ENCODE results near the gene CPLANE1. TPM values are rescaled to one million over a fixed set of nuclear protein-coding genes. Genes with fewer than 3 reads are reported as not detected.
"Not testable (repeated sequence)": the region's sequence is repeated elsewhere in the genome, so short reads cannot be mapped to it uniquely, and the experiment has no call there.

CPLANE1 gene
- total RNA-seq, 2 experiments from 2014 or later = 5.8 TPM

DNA sequence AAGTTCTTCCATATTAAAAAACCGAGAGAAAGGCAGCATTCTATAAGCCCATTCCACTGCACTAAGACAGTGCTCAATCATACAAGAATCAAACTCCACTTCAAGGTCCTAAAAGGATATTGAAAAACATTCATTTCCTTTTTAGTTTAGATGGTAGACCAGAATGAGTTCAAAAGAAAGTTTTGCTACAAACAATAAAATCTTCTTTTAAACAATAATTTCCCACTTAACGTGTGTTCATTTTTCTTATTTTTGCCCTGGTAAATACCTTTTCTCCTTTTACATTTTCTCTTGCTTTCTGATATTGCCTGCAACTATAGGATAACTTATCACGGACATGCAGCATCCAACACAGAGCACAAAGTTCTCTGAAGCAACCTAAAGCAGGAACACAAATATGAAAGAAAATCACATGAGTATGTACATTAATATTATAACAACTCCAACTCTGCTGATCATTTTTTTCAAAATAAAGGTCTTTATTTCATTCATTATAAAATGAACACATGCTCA, 61.7 kb downstream of the CPLANE1 start:
- no peaks in the 10 kb centered on the region for H3K27me3 Mint-ChIP-seq
- DNase-seq = no peak

DNA sequence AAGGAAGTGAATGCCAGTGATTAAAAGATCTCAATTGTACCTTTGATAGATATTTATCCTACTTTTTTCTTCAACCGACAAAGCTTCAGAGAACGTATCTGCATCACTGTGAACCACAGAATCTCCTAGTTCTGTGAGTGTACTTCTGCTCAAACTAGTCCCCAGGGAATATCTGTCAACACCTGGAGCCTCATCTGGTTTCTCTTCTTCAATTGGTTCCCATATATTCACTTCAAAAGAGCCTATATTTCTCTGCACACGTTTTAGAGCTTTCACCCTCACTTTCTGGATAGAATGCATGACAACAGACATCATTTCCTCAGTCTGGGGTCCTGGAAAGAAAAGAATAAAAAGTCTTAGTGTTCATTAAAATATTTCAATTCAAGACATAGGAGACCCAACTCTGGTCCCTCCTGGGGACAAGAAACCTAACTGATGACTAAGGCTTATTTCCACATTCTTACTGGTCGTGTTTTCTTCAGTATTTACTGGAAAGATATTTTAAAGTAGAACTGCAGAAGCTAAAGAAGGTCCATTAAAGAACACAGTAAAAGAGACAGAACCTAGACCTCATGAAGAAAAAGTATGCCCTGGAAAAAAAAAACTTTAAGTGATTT, 64.3 kb downstream of the CPLANE1 start:
- H3K27me3 Mint-ChIP-seq = no peaks in the 10 kb centered on the region
- H3K4me3 Mint-ChIP-seq = no peak overlapping the region
- DNase-seq = no peak
- peaks cover 14% of the 10 kb centered on the region for H3K4me1 Mint-ChIP-seq
- H3K9me3 Mint-ChIP-seq = no peaks in the 10 kb centered on the region
- no peak overlapping the region for H3K27ac Mint-ChIP-seq
- H3K36me3 Mint-ChIP-seq = peaks cover 8% of the 10 kb centered on the region

More for the DNA sequence above, 61.7 kb downstream of the CPLANE1 start:
- Mint-ChIP-seq H3K9me3 (no peaks in the 10 kb centered on the region), H3K4me1 (peaks cover 4% of the 10 kb centered on the region), H3K36me3 (peaks cover 4% of the 10 kb centered on the region), H3K27ac (no peak overlapping the region), H3K4me3 (no peak overlapping the region)

DNA sequence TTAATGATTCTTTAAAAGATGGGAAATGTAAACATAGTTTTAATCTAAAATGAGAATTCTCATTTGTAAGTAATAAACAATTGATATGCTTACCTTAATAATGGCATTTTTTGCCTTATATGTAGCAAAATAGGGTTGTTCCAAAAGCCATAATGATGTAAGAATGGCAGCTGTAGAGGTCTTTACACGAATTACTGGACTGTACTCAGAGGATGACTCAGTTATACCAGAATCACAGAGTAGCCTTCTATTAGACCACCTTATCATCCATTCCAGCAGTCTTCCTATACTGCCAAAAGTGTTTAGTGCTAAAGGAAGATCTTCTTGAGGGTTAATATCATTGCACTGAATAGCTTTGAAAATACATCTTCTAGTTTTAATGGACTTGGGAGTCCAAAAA, 66.5 kb downstream of the CPLANE1 start:
- Mint-ChIP-seq H3K4me1 (peaks cover 14% of the 10 kb centered on the region), H3K36me3 (peaks cover 8% of the 10 kb centered on the region), H3K4me3 (no peak overlapping the region), H3K27me3 (no peaks in the 10 kb centered on the region), H3K9me3 (no peaks in the 10 kb centered on the region), H3K27ac (no peak overlapping the region)
- no peak for DNase-seq

DNA sequence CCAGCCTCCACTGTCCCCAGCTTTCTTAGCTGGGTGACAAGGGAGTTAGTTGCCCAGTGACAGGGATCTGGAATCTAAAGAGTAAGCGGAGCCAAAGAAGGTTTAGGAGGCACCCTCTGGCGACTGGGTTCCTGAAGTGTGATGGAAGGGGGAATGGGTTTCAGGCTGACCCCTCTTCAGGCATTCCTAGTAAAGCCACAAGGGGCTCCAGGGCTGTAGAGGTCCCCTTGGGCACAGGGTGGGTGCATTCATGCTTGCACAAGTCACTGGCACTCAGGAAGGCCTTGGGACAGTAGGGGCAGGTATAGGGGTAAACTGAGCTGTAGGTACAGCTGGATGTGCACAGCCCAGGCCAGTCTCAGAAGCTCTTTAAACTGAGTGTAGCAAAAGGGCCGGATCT, 74.2 kb downstream of the CPLANE1 start:
- Mint-ChIP-seq H3K27ac (no peak overlapping the region), H3K36me3 (peaks cover 6% of the 10 kb centered on the region), H3K27me3 (no peaks in the 10 kb centered on the region), H3K9me3 (no peaks in the 10 kb centered on the region), H3K4me1 (no peaks in the 10 kb centered on the region), H3K4me3 (no peak overlapping the region)
- no peak for DNase-seq

DNA sequence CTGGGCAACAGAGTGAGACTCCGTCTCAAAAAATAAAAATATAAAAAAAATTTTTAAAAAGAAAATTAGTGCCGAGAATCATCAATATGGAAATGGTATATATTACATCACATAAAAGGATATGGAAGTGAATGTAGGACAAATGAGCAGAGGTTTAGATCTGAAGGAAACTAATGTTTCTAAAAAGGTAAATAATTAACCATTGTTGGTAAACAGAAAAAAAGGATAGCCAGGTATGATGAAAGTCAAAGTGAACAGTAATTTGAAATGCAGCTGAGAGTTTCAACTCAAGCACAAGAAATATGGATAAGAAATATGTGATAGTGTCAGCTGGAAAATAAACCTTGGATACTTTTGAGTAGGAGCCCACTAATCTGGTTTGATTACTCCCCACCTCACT, 76.2 kb downstream of the CPLANE1 start:
- H3K27ac Mint-ChIP-seq = no peak overlapping the region
- no peaks in the 10 kb centered on the region for H3K9me3 Mint-ChIP-seq

DNA sequence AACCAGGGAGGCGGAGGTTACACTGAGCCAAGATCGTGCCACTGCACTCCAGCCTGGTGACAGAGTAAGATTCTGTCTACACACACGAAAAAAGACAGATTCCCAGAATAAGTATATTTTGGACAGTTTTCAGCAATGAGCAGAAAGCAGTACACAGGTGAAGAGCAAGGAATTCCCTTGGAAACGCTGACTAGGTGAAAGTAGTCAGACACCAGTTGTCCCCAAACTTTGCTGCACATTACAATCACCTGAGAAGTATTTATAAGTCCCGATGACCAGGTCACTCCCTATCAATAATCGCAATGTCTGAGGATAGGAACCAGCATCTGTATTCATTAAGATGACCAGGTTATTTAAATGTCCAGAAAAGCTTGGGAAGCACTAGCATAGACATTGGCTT, 78.3 kb downstream of the CPLANE1 start:
- no peaks in the 10 kb centered on the region for H3K4me1 Mint-ChIP-seq
- H3K9me3 Mint-ChIP-seq = no peaks in the 10 kb centered on the region
- H3K27ac Mint-ChIP-seq = no peak overlapping the region
- no peaks in the 10 kb centered on the region for H3K27me3 Mint-ChIP-seq
- no peak for DNase-seq
- peaks cover 10% of the 10 kb centered on the region for H3K36me3 Mint-ChIP-seq
- H3K4me3 Mint-ChIP-seq = no peak overlapping the region

More for the DNA sequence above, 76.2 kb downstream of the CPLANE1 start:
- H3K4me3 Mint-ChIP-seq = no peak overlapping the region
- H3K4me1 Mint-ChIP-seq = no peaks in the 10 kb centered on the region
- peaks cover 10% of the 10 kb centered on the region for H3K36me3 Mint-ChIP-seq
- DNase-seq = no peak
- H3K27me3 Mint-ChIP-seq = no peaks in the 10 kb centered on the region

DNA sequence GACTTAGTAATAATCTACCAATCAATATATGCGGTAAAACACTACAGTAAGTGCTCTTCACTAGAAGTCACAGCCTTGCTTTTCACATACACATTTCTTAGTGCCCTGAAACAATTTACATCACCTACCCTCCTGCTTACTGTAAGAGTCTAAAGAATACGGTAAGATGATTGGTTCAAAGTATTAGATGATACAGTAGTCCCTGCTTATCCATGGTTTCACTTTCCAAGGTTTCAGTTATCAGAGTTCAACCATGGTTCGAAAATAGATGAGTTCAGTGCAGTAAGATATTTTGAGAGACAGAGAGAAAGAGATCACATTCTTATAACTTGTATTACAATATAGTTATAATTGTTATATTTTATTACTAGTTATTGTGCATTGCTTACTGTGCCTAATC, 83.0 kb downstream of the CPLANE1 start:
- H3K36me3 Mint-ChIP-seq = peaks cover 10% of the 10 kb centered on the region
- H3K27ac Mint-ChIP-seq = no peak overlapping the region
- H3K4me3 Mint-ChIP-seq = no peak overlapping the region
- no peaks in the 10 kb centered on the region for H3K27me3 Mint-ChIP-seq
- no peaks in the 10 kb centered on the region for H3K4me1 Mint-ChIP-seq
- DNase-seq = no peak
- no peaks in the 10 kb centered on the region for H3K9me3 Mint-ChIP-seq

DNA sequence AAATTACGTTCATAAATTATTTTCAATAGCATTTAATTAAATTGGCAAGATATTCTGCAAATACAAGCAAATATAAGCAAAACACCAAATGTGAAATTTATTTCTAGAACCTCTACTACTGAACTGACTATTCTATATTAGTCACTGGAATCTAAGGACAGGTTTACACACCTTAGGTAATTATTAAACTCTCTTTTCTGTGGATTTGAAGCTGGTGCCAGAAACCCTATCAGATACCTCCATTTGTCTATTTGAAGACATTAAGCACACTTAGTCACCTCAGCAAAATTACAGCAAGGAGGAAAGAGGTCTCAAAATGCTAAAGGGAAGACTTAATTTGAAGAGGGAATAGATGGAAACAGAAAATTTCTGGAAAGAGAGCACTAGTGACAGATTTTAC, 83.4 kb downstream of the CPLANE1 start:
- DNase-seq = no peak
- no peaks in the 10 kb centered on the region for H3K27me3 Mint-ChIP-seq
- H3K4me3 Mint-ChIP-seq = no peak overlapping the region
- H3K36me3 Mint-ChIP-seq = peaks cover 10% of the 10 kb centered on the region
- no peak overlapping the region for H3K27ac Mint-ChIP-seq
- no peaks in the 10 kb centered on the region for H3K4me1 Mint-ChIP-seq
- no peaks in the 10 kb centered on the region for H3K9me3 Mint-ChIP-seq

DNA sequence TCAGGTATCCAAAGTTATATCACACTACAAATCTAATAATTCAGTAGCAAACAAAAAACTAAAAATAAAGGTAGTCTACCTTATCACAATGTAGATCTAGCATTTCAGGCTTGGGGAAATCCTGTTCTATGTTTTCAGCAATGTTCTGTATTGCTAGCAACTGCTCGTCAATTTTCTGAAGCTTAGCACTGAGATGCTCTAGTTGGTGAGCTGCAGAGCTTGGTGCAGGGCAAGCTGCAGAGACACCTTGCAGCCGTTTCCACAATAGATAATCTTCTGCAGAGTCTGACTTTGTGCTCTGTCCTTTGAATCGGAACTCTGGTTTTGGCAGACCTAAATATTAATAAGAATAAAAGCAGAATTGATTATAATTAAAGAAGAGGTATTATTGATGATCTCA, 95.5 kb downstream of the CPLANE1 start:
- no peak overlapping the region for H3K27ac Mint-ChIP-seq
- H3K4me3 Mint-ChIP-seq = no peak overlapping the region
- H3K36me3 Mint-ChIP-seq = peaks cover 12% of the 10 kb centered on the region
- no peak for DNase-seq
- no peaks in the 10 kb centered on the region for H3K9me3 Mint-ChIP-seq
- no peaks in the 10 kb centered on the region for H3K27me3 Mint-ChIP-seq
- no peaks in the 10 kb centered on the region for H3K4me1 Mint-ChIP-seq

DNA sequence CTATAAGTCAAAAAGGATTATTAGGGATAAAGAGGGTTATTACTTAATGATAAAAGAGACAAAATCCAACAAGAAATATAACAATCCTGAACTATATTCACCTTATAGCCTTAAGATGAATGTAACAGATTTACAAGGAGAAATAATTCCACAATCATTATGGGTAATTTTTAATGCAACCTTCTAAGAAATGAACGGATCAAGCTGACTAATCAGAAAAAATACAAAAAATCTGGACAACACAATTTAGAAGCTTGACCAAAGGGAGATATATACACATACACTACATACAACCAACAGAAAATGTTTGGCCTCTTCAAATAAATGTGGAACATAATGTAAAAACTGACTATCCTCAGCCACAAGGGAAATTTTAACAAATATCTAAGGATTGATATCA, 102.3 kb downstream of the CPLANE1 start:
- Mint-ChIP-seq H3K27ac (no peak overlapping the region), H3K27me3 (no peaks in the 10 kb centered on the region), H3K4me1 (no peaks in the 10 kb centered on the region), H3K36me3 (peaks cover 16% of the 10 kb centered on the region), H3K9me3 (peaks cover 4% of the 10 kb centered on the region), H3K4me3 (no peak overlapping the region)
- no peak for DNase-seq

DNA sequence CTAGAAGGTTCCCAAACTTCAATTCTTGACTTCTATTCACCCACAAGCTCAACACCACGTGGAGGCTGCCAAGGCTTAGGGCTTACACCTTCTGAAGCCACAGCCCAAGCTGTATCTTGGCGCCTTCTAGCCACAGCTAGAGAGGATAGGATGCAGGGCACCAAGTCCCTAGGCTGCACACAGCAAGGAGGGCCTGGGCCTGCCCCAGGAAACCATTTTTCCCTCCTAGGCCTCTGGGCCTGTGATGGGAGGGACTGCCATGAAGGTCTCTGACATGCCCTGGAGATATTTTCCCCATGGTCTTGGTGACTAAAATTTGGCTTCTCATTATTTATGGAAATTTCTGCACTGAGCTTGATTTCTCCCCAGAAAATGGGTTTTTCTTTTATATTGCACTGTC, 112.5 kb downstream of the CPLANE1 start:
- DNase-seq = no peak

DNA sequence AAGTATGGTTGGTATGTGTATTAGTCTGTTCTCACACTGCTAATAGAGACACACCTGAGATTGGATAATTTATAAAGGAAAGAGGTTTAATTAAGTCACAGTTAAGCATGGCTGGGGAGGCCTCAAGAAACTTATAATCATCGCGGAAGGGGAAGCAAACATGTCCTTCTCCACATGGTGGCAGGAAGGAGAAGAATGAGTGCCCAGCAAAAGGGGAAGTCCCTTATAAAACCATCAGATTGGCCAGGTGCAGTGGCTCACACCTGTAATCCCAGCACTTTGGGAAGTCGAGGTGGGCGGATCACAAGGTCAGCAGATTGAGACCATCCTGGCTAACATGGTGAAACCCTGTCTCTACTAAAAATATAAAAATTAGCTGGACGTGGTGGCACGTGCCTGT, 113.9 kb downstream of the CPLANE1 start:
- H3K36me3 Mint-ChIP-seq = peaks cover 43% of the 10 kb centered on the region
- not testable (repeated sequence) for H3K4me1 Mint-ChIP-seq, H3K27ac Mint-ChIP-seq, H3K4me3 Mint-ChIP-seq, DNase-seq, H3K27me3 Mint-ChIP-seq
- peaks cover 24% of the 10 kb centered on the region for H3K9me3 Mint-ChIP-seq

More for the DNA sequence above, 112.5 kb downstream of the CPLANE1 start:
- Mint-ChIP-seq H3K36me3 (peaks cover 43% of the 10 kb centered on the region), H3K4me1 (no peaks in the 10 kb centered on the region), H3K9me3 (peaks cover 24% of the 10 kb centered on the region), H3K27me3 (no peaks in the 10 kb centered on the region), H3K4me3 (no peak overlapping the region), H3K27ac (no peak overlapping the region)

DNA sequence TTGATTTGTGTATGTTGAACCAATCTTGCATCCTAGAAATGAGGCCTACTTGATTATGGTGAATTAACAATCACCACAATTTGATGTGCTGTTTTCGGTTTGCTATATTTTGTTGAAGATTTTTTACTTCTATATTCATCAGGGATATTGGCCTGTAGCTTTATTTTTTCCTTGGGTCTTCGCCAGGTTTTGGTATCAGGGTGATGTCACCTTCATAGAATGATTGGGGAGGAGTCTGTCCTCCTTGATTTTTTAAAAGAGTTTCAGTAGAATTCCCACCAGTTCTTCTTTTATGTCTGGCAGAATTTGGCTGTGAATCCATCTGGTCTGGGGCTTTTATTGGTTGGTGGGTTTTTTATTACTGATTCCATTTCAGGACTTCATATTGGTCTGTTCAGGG, 115.2 kb downstream of the CPLANE1 start:
- Mint-ChIP-seq H3K9me3 (peaks cover 24% of the 10 kb centered on the region), H3K27me3 (no peaks in the 10 kb centered on the region), H3K36me3 (peaks cover 47% of the 10 kb centered on the region), H3K4me3 (no peak overlapping the region), H3K4me1 (no peaks in the 10 kb centered on the region), H3K27ac (no peak overlapping the region)
- no peak for DNase-seq

DNA sequence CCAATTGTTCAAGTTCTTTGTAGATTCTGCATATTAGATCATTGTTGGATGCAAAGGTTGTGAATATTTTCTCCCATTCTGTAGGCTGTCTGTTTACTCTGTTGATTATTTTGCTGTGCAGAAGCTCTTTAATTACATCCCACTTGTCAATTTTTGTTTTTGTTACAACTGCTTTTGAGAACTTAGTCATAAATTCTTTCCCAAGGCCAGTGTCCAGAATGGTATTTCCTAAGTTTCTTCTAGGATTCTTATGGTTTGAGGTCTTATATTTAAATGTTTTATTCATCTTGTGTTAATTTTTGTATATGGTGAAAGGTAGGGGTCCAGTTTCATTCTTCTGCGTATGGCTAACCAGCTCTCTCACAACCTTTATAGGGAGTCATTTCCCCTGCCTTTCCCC, 116.5 kb downstream of the CPLANE1 start:
- peaks cover 42% of the 10 kb centered on the region for H3K36me3 Mint-ChIP-seq
- H3K27me3 Mint-ChIP-seq = no peaks in the 10 kb centered on the region
- no peaks in the 10 kb centered on the region for H3K4me1 Mint-ChIP-seq
- H3K9me3 Mint-ChIP-seq = peaks cover 19% of the 10 kb centered on the region
- H3K4me3 Mint-ChIP-seq = no peak overlapping the region
- no peak for DNase-seq
- no peak overlapping the region for H3K27ac Mint-ChIP-seq

DNA sequence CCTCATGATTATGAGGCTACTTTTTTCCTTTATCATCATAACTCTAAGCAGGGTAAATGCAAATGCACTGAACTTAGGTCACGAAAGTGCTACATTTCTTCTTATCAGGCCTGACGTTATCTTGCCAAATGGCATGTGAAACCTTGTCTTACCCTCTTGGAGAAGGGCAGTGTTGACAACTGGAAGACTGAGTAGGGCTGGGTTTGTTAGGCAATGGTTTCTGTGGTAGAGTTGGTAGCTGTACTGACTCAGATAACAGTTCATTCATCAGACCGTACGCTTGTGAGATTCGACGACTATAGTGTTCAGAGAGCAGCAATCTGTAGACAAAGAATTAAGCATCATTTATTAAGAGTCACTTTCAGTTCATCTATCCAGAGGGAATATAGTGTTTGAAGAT, 127.7 kb downstream of the CPLANE1 start:
- H3K9me3 Mint-ChIP-seq = no peaks in the 10 kb centered on the region
- no peak overlapping the region for H3K27ac Mint-ChIP-seq
- peaks cover 5% of the 10 kb centered on the region for H3K36me3 Mint-ChIP-seq
- H3K27me3 Mint-ChIP-seq = no peaks in the 10 kb centered on the region
- H3K4me3 Mint-ChIP-seq = no peak overlapping the region
- no peak for DNase-seq
- no peaks in the 10 kb centered on the region for H3K4me1 Mint-ChIP-seq

DNA sequence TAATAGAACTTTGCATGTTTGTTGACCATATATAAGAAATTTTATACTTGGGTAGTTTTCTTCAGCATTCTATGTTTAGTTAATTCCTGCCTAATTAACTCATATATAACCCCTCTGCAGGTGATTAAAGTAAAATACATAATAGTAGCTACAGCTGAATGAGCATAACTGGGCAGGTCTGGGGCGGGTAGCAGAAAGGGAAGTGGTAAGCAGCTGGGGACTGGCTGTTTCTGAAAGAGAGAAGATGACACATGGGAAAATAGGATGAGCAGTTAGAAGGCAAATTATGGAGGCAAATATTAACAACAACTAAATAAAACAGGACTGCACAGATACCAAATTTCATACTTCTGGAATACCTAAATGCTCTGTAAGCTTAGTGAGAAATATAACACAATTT, 128.1 kb downstream of the CPLANE1 start:
- H3K4me3 Mint-ChIP-seq = no peak overlapping the region
- no peak overlapping the region for H3K27ac Mint-ChIP-seq
- H3K36me3 Mint-ChIP-seq = peaks cover 6% of the 10 kb centered on the region
- no peak for DNase-seq
- no peaks in the 10 kb centered on the region for H3K9me3 Mint-ChIP-seq
- no peaks in the 10 kb centered on the region for H3K4me1 Mint-ChIP-seq
- no peaks in the 10 kb centered on the region for H3K27me3 Mint-ChIP-seq

Data from activated naive CD8-positive, alpha-beta T cell treated with anti-CD3 and anti-CD28 coated beads for 36 hours (primary cell).